HEK293 (cell line): ENCODE measurements around the gene NCL.

Source experiments
- CTCF ChIA-PET: fragments of 350-600 bp; formaldehyde crosslinking; extraction: SDS; loops from one replicate; lab custom pipeline; 2021; ENCODE audit warnings: antibody characterized with exemption; lab: Yijun Ruan, JAX
- POLR2A ChIA-PET: fragments of 300-600 bp; formaldehyde crosslinking; extraction: SDS; loops from one replicate; lab custom pipeline; 2020; ENCODE audit warnings: antibody characterized with exemption, inconsistent platforms; lab: Yijun Ruan, JAX
- H3K27ac ChIP-seq: fragments of 200-500 bp; sonication (Bioruptor generic); 2 replicates; pipeline ENCODE4 v1.5.1; 2014; ENCODE audit warnings: low read depth, low read length, control low read depth, inconsistent platforms; ENCODE audit errors: extremely low read depth
- H3K36me3 ChIP-seq, 2 experiments: fragments of 200-500 bp in 1 of 2; sonication (Bioruptor generic) in 1 of 2; 1 replicate in 1 of 2; 2 replicates in 1 of 2; pipeline ENCODE4 v1.5.1; 2014 to 2017; ENCODE audit warnings: inconsistent platforms in 2 of 2, low read length in 2 of 2; ENCODE audit not compliant: control insufficient read depth in 2 of 2, insufficient read depth in 1 of 2
- H3K4me1 ChIP-seq: fragments of 200-500 bp; sonication (Bioruptor generic); 2 replicates; pipeline ENCODE4 v1.5.1; 2014; ENCODE audit warnings: mild to moderate bottlenecking, low read length, inconsistent platforms; ENCODE audit not compliant: control insufficient read depth, insufficient read depth
- H3K4me3 ChIP-seq: 2 replicates; pipeline ENCODE4 v1.5.1; 2011; ENCODE audit warnings: low read depth, mild to moderate bottlenecking, control low read depth, low read length, moderate library complexity
- H3K9me3 ChIP-seq: fragments of 200-500 bp; sonication (Bioruptor generic); 2 replicates; pipeline ENCODE4 v1.5.1; 2014; ENCODE audit warnings: low read depth, low read length, inconsistent platforms; ENCODE audit not compliant: control insufficient read depth, insufficient read depth
- GFI1B ChIP-seq: fragments of 450-650 bp; formaldehyde crosslinking; IDR thresholded peaks from 2 replicates; pipeline ENCODE4 v1.5.1; 2016; ENCODE audit warnings: missing biosample characterization, missing genetic modification characterization
- GLIS2 ChIP-seq: fragments of 450-650 bp; formaldehyde crosslinking; IDR thresholded peaks from 2 replicates; pipeline ENCODE4 v1.5.1; 2016; ENCODE audit warnings: missing biosample characterization, missing genetic modification characterization
- HOXC10 ChIP-seq: sonication (generic); formaldehyde crosslinking; IDR thresholded peaks from 2 replicates; pipeline ENCODE4 v1.8.1; 2023; ENCODE audit warnings: mild to moderate bottlenecking, missing genetic modification reagents
- KLF9 ChIP-seq: fragments of 450-650 bp; formaldehyde crosslinking; IDR thresholded peaks from 2 replicates; pipeline ENCODE4 v1.5.1; 2016; ENCODE audit warnings: missing biosample characterization, missing genetic modification characterization, low read depth
- MEIS1 ChIP-seq: sonication (generic); formaldehyde crosslinking; IDR thresholded peaks from 2 replicates; pipeline ENCODE4 v1.8.1; 2022; ENCODE audit warnings: missing genetic modification reagents, mild to moderate bottlenecking, borderline replicate concordance
- MYNN ChIP-seq: fragments of 450-650 bp; formaldehyde crosslinking; IDR thresholded peaks from 2 replicates; pipeline ENCODE4 v1.5.1; 2016; ENCODE audit warnings: missing biosample characterization, missing genetic modification characterization, borderline replicate concordance
- OVOL3 ChIP-seq: fragments of 450-650 bp; formaldehyde crosslinking; IDR thresholded peaks from 2 replicates; pipeline ENCODE4 v1.5.1; 2016; ENCODE audit warnings: missing biosample characterization, missing genetic modification characterization
- SCRT1 ChIP-seq: fragments of 450-650 bp; formaldehyde crosslinking; IDR thresholded peaks from 2 replicates; pipeline ENCODE4 v1.5.1; 2016; ENCODE audit warnings: missing biosample characterization, missing genetic modification characterization, borderline replicate concordance
- SP2 ChIP-seq: fragments of 450-650 bp; formaldehyde crosslinking; IDR thresholded peaks from 2 replicates; pipeline ENCODE4 v1.5.1; 2016; ENCODE audit warnings: missing biosample characterization, missing genetic modification characterization
- SP3 ChIP-seq: fragments of 450-650 bp; formaldehyde crosslinking; IDR thresholded peaks from 2 replicates; pipeline ENCODE4 v1.5.1; 2016; ENCODE audit warnings: missing biosample characterization, missing genetic modification characterization
- YY1 ChIP-seq: fragments of 450-650 bp; formaldehyde crosslinking; IDR thresholded peaks from 2 replicates; pipeline ENCODE4 v1.5.1; 2018; ENCODE audit warnings: missing biosample characterization, missing genetic modification characterization
- ZBTB26 ChIP-seq: fragments of 450-650 bp; formaldehyde crosslinking; optimal IDR thresholded peaks from 2 replicates; pipeline ENCODE3; 2016; ENCODE audit warnings: missing biosample characterization, mild to moderate bottlenecking, missing genetic modification characterization
- ZBTB44 ChIP-seq: fragments of 450-650 bp; IDR thresholded peaks from 2 replicates; pipeline ENCODE4 v1.5.1; 2018; ENCODE audit warnings: missing biosample characterization, mild to moderate bottlenecking, missing genetic modification characterization
- ZBTB8A ChIP-seq: fragments of 450-650 bp; formaldehyde crosslinking; IDR thresholded peaks from 2 replicates; pipeline ENCODE4 v1.5.1; 2016; ENCODE audit warnings: missing biosample characterization, missing genetic modification characterization
- ZFP3 ChIP-seq: fragments of 450-650 bp; formaldehyde crosslinking; IDR thresholded peaks from 2 replicates; pipeline ENCODE4 v1.5.1; 2016; ENCODE audit warnings: low read depth, missing biosample characterization, missing genetic modification characterization
- ZFP37 ChIP-seq: fragments of 450-650 bp; formaldehyde crosslinking; IDR thresholded peaks from 2 replicates; pipeline ENCODE4 v1.5.1; 2016; ENCODE audit warnings: missing biosample characterization, missing genetic modification characterization
- ZNF221 ChIP-seq: fragments of 450-650 bp; formaldehyde crosslinking; IDR thresholded peaks from 2 replicates; pipeline ENCODE4 v1.5.1; 2017; ENCODE audit warnings: missing biosample characterization, missing genetic modification characterization, borderline replicate concordance
- ZNF23 ChIP-seq: fragments of 450-650 bp; formaldehyde crosslinking; IDR thresholded peaks from 2 replicates; pipeline ENCODE4 v1.5.1; 2016; ENCODE audit warnings: missing biosample characterization, missing genetic modification characterization, borderline replicate concordance
- ZNF248 ChIP-seq: fragments of 450-650 bp; formaldehyde crosslinking; IDR thresholded peaks from 2 replicates; pipeline ENCODE4 v1.5.1; 2017; ENCODE audit warnings: missing biosample characterization, missing genetic modification characterization
- ZNF311 ChIP-seq: fragments of 450-650 bp; formaldehyde crosslinking; IDR thresholded peaks from 2 replicates; pipeline ENCODE4 v1.5.1; 2017; ENCODE audit warnings: missing biosample characterization, missing genetic modification characterization, borderline replicate concordance
- ZNF341 ChIP-seq: fragments of 450-650 bp; formaldehyde crosslinking; IDR thresholded peaks from 2 replicates; pipeline ENCODE4; 2016; ENCODE audit warnings: low read depth, missing biosample characterization, missing genetic modification characterization
- ZNF366 ChIP-seq: fragments of 450-650 bp; formaldehyde crosslinking; conservative IDR thresholded peaks from 2 replicates; pipeline ENCODE4 v1.5.1; 2016; ENCODE audit warnings: missing biosample characterization, missing genetic modification characterization
- ZNF513 ChIP-seq: fragments of 450-650 bp; IDR thresholded peaks from 2 replicates; pipeline ENCODE4 v1.5.1; 2018; ENCODE audit warnings: missing biosample characterization, missing genetic modification characterization
- ZNF549 ChIP-seq: fragments of 450-650 bp; IDR thresholded peaks from 2 replicates; pipeline ENCODE4 v1.5.1; 2018; ENCODE audit warnings: missing biosample characterization, missing genetic modification characterization, mild to moderate bottlenecking, inconsistent platforms, moderate library complexity
- ZNF623 ChIP-seq: fragments of 450-650 bp; formaldehyde crosslinking; IDR thresholded peaks from 2 replicates; pipeline ENCODE4 v1.5.1; 2016; ENCODE audit warnings: missing biosample characterization, missing genetic modification characterization
- ZNF776 ChIP-seq: fragments of 450-650 bp; formaldehyde crosslinking; IDR thresholded peaks from 2 replicates; pipeline ENCODE4 v1.5.0; 2017; ENCODE audit warnings: missing biosample characterization, missing genetic modification characterization, borderline replicate concordance
- ZXDB ChIP-seq: fragments of 450-650 bp; formaldehyde crosslinking; IDR thresholded peaks from 2 replicates; pipeline ENCODE4 v1.5.1; 2016; ENCODE audit warnings: missing biosample characterization, missing genetic modification characterization
- TF ChIP-seq, protein P1 (sequence below): fragments of 450-650 bp; formaldehyde crosslinking; conservative IDR thresholded peaks from 2 replicates; pipeline ENCODE4 v1.5.1; 2016; ENCODE audit warnings: low read depth, missing biosample characterization, missing genetic modification characterization

Gene NCL

DNA sequence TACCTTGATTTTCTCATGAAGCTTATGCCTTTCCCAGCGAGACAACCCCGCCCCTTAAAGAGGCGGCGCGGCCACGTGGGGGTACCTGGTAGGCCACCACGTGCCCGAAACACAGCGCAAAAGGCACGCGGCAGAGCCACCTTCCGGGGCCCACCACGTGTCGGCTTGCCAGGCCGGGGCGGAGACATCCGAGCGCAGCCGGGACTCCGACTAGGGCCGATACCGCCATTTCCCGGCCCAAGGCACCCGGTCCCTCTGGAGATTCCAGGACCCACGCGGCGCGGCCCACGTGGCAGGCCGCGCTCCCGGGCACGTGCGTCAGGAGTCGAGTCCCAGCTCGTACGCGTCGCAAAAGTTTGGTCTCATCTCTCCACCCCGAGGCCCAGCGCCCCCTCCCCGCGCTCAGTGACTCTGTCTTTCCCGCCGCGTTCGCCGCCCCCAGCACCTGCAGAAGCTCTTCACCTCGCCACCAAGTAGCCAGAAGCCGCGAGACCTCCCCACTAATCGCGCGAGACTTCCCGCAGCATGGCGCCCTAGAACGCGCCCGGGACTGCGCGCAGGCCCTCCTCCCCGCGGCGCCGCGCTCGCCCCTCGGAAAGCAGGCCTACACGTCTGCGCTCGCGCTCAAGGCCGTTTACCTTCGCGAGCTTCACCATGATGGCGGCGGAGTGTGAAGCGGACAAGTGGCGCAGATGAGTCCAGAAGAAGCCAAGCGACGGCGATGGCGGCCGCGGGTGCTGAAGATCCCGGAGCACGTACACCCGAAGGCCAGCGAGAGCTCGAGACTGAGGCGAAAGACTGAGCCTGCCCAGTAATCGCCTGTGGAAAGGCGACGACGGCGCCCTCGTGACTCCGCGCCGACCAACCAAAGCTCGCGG, at the start of gene NCL:
Gene NCL, minus strand, starts transcription at position 787 of the 878 bp plus-strand sequence. Its CDS starts 131 bp downstream, at position 656.
- H3K36me3 ChIP-seq = peaks cover 34 to 50% of the 10 kb centered on the region in 2 experiments
- ChIA-PET POLR2A (interaction anchor here (0.5 to 2.8 kb wide), 50 partner anchors 9 to 599 kb away, joined by 3 to 119 read pairs (median 4); partner anchors contain the start of genes ITM2C and PTMA), CTCF (interaction anchor here (0.6 to 7.4 kb wide), 4 partner anchors 11 to 139 kb away, joined by 3 to 55 read pairs (median 4); no protein-coding TSS in a partner anchor)
- H3K4me1 ChIP-seq = no peaks in the 10 kb centered on the region
- no peaks in the 10 kb centered on the region for H3K9me3 ChIP-seq
- peak within 1 kb of the TSS; percentile 83 for H3K4me3 ChIP-seq
- H3K27ac ChIP-seq = peak within 1 kb of the TSS; percentile 99
- TF ChIP-seq SP2 (tag by site-specific recombination) = peak; percentile 88
- TF ChIP-seq MYNN = no peak
- TF ChIP-seq ZNF311 (tag by site-specific recombination) = no peak
- TF ChIP-seq ZNF366 (tag by site-specific recombination) = no peak
- TF ChIP-seq MEIS1 (CRISPR knock-in tag) = no peak
- TF ChIP-seq ZFP37 (tag by site-specific recombination) = peak; percentile 82; the same call in 1 of the 2 replicates
- no peak for TF ChIP-seq SCRT1 (tag by site-specific recombination)
- no peak for TF ChIP-seq ZNF513 (tag by site-specific recombination)
- TF ChIP-seq ZNF623 (tag by site-specific recombination) = no peak
- TF ChIP-seq ZNF341 (tag by site-specific recombination) = no peak
- no peak for TF ChIP-seq GFI1B (tag by site-specific recombination)
- TF ChIP-seq, protein P1, sequence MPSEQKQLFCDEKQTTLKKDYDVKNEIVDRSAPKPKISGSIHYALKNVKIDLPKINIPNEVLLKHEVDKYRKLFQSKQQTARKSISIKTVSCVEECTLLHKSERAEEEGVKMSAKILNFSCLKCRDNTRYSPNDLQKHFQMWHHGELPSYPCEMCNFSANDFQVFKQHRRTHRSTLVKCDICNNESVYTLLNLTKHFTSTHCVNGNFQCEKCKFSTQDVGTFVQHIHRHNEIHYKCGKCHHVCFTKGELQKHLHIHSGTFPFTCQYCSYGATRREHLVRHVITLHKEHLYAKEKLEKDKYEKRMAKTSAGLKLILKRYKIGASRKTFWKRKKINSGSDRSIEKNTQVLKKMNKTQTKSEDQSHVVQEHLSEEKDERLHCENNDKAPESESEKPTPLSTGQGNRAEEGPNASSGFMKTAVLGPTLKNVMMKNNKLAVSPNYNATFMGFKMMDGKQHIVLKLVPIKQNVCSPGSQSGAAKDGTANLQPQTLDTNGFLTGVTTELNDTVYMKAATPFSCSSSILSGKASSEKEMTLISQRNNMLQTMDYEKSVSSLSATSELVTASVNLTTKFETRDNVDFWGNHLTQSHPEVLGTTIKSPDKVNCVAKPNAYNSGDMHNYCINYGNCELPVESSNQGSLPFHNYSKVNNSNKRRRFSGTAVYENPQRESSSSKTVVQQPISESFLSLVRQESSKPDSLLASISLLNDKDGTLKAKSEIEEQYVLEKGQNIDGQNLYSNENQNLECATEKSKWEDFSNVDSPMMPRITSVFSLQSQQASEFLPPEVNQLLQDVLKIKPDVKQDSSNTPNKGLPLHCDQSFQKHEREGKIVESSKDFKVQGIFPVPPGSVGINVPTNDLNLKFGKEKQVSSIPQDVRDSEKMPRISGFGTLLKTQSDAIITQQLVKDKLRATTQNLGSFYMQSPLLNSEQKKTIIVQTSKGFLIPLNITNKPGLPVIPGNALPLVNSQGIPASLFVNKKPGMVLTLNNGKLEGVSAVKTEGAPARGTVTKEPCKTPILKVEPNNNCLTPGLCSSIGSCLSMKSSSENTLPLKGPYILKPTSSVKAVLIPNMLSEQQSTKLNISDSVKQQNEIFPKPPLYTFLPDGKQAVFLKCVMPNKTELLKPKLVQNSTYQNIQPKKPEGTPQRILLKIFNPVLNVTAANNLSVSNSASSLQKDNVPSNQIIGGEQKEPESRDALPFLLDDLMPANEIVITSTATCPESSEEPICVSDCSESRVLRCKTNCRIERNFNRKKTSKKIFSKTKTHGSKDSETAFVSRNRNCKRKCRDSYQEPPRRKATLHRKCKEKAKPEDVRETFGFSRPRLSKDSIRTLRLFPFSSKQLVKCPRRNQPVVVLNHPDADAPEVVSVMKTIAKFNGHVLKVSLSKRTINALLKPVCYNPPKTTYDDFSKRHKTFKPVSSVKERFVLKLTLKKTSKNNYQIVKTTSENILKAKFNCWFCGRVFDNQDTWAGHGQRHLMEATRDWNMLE (tag by site-specific recombination) = 0 out of 2 replicates have a peak, but pooled peaks have one; percentile 10
- peak; percentile 73 for TF ChIP-seq ZXDB (tag by site-specific recombination)
- TF ChIP-seq OVOL3 (tag by site-specific recombination) = 0 out of 2 replicates have a peak, but pooled peaks have one; percentile 17
- TF ChIP-seq YY1 = peak; percentile 94
- TF ChIP-seq GLIS2 = no peak
- peak; percentile 49 for TF ChIP-seq ZBTB8A (tag by site-specific recombination)
- TF ChIP-seq ZNF221 (tag by site-specific recombination) = no peak
- no peak for TF ChIP-seq ZFP3 (tag by site-specific recombination)
- TF ChIP-seq ZNF549 (tag by site-specific recombination) = no peak
- TF ChIP-seq KLF9 = peak; percentile 58; the same call in 1 of the 2 replicates
- TF ChIP-seq ZBTB26 (tag by site-specific recombination) = peak; percentile 99
- peak; percentile 78 for TF ChIP-seq SP3 (tag by site-specific recombination)
- TF ChIP-seq HOXC10 = peak; percentile 35; the same call in 1 of the 2 replicates
- TF ChIP-seq ZNF23 (tag by site-specific recombination) = no peak
- TF ChIP-seq ZBTB44 = no peak
- no peak for TF ChIP-seq ZNF248 (tag by site-specific recombination)
- no peak for TF ChIP-seq ZNF776
